Type B pancreatic cell (in vitro differentiated cells): ENCODE measurements around the gene PINLYP. TPM values are rescaled to one million over a fixed set of nuclear protein-coding genes. Genes with fewer than 3 reads are reported as not detected.

Source experiments
- DNase-seq: peaks from one replicate; pipeline ENCODE4 v3.0.0; 2021; ENCODE audit warnings: mixed read lengths; ENCODE audit not compliant: unreplicated experiment; ENCODE audit errors: extremely low spot score
- H3K27ac Mint-ChIP-seq: 2 replicates; pipeline ENCODE4 v1.8.0; 2021; ENCODE audit warnings: mild to moderate bottlenecking, mixed read lengths
- H3K27me3 Mint-ChIP-seq: 2 replicates; pipeline ENCODE4 v1.8.0; 2021; ENCODE audit warnings: mixed read lengths
- H3K36me3 Mint-ChIP-seq: 2 replicates; pipeline ENCODE4 v1.8.0; 2021; ENCODE audit warnings: mixed read lengths
- H3K4me1 Mint-ChIP-seq: one replicate; pipeline ENCODE4 v1.8.0; 2021; ENCODE audit warnings: mixed read lengths; ENCODE audit not compliant: unreplicated experiment
- H3K4me3 Mint-ChIP-seq: 2 replicates; pipeline ENCODE4 v1.8.0; 2021; ENCODE audit warnings: mild to moderate bottlenecking, mixed read lengths
- H3K9me3 Mint-ChIP-seq: 2 replicates; pipeline ENCODE4 v1.8.0; 2021; ENCODE audit warnings: mixed read lengths
- total RNA-seq: library from RNA; stranded (reverse); gene quantifications from 2 replicates; pipeline ENCODE4 v1.2.1, GENCODE V29; 2021; ENCODE audit warnings: low replicate concordance
- TF ChIP-seq, protein P1 (sequence below): fragments of 200-600 bp; sonication (generic); conservative IDR thresholded peaks from 2 replicates; pipeline ENCODE4 v1.5.0; 2021; ENCODE audit warnings: antibody characterized with exemption, mild to moderate bottlenecking

The PINLYP gene
- total RNA-seq, 1 donor from 2014 or later, result 6.0 TPM

GRCh38 chr19:43538922-43539321, 36.7 kb upstream of the PINLYP start:
- Mint-ChIP-seq H3K36me3 (peaks cover 41% of the 10 kb centered on the region), H3K4me1 (peaks cover 4% of the 10 kb centered on the region)
- no peak for DNase-seq

DNA sequence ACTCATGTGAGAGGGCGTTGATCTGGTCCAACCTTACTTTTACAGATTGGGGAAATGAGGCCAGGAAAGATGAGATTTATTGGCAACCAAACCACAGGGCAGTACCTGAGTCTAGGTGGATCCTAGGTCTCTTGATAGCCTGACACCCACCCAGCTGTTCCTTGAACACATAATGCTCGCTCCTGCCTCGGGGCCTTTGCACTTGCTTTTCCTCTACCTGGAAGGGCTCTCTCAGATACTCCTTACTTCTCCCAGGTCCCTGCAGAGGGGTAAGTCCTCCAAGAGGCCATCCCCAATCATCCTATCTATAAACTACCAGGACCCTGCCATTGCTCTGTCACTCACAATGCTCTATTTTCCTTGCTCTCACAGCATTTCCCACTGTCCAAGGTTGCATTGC, 35.2 kb upstream of the PINLYP start:
- Mint-ChIP-seq H3K4me3 (no peak overlapping the region), H3K4me1 (peaks cover 2% of the 10 kb centered on the region), H3K36me3 (peaks cover 41% of the 10 kb centered on the region), H3K9me3 (peaks cover 5% of the 10 kb centered on the region), H3K27me3 (no peaks in the 10 kb centered on the region), H3K27ac (no peak overlapping the region)
- TF ChIP-seq, protein P1, sequence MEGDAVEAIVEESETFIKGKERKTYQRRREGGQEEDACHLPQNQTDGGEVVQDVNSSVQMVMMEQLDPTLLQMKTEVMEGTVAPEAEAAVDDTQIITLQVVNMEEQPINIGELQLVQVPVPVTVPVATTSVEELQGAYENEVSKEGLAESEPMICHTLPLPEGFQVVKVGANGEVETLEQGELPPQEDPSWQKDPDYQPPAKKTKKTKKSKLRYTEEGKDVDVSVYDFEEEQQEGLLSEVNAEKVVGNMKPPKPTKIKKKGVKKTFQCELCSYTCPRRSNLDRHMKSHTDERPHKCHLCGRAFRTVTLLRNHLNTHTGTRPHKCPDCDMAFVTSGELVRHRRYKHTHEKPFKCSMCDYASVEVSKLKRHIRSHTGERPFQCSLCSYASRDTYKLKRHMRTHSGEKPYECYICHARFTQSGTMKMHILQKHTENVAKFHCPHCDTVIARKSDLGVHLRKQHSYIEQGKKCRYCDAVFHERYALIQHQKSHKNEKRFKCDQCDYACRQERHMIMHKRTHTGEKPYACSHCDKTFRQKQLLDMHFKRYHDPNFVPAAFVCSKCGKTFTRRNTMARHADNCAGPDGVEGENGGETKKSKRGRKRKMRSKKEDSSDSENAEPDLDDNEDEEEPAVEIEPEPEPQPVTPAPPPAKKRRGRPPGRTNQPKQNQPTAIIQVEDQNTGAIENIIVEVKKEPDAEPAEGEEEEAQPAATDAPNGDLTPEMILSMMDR, result no peak
- no peak for DNase-seq

More at GRCh38 chr19:43538922-43539321, 36.7 kb upstream of the PINLYP start:
- Mint-ChIP-seq H3K27ac (no peak overlapping the region), H3K9me3 (peaks cover 5% of the 10 kb centered on the region), H3K27me3 (no peaks in the 10 kb centered on the region), H3K4me3 (no peak overlapping the region)
- TF ChIP-seq, protein P1, result no peak

DNA sequence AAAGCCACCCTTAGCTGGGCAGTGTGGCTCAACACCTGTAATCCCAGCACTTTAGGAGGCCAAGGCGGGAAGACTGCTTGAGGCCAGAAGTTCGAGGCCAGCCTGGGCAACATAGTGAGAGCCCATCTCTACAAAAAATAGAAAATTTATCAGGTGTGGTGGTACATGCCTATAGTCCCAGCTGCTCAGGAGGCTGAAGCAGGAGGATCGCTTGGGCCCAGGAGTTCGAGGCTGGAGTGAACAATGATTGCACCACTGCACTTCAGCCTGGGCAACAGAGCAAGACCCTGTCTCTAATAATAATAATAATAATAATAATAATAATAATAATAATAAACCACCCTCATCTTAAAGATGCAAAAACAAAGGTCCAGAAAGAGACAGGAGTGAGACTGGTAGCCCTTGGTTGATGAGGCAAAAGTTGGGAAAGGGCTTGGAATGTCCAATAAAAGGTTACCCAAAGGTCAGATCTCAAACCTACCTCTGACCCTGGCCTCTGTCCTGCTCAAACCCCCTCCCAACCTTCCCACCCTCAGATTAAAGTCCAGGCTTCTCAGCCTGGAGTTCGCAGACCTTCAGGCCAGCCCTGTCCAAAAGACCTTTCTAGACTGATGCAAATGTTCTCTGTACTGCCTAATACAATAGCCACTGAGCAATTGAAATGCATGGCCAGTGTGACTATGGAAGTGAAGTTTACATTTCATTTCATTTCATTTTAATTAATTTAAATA, 33.5 kb upstream of the PINLYP start:
- TF ChIP-seq, protein P1, result no peak
- no peak for DNase-seq
- Mint-ChIP-seq H3K4me3 (no peak overlapping the region), H3K9me3 (peaks cover 5% of the 10 kb centered on the region), H3K27ac (no peak overlapping the region), H3K4me1 (no peaks in the 10 kb centered on the region), H3K36me3 (peaks cover 36% of the 10 kb centered on the region), H3K27me3 (no peaks in the 10 kb centered on the region)

DNA sequence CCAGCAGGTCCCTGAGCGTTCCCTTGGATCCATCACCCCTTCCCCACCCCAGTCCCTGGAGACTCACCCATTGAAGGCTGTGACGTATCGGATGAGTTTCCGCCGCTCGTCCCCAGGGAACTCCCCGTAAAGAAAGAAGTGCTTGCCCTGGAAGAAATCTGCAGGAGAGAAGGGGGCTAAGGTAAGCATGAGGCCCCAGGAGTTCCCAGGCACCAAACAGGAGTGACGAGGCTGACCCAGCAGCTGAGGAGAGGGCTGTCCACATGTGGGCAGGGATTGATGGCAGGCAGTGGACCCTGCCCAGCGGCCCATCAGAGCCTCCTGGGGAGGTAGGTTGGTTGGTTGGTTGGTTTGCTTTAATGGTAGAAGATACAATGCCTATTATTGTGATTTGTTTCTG, 31.5 kb upstream of the PINLYP start:
- TF ChIP-seq, protein P1, result no peak
- Mint-ChIP-seq H3K27ac (no peak overlapping the region), H3K4me3 (no peak overlapping the region)

GRCh38 chr19:43545276-43545675, 30.3 kb upstream of the PINLYP start:
- peaks cover 18% of the 10 kb centered on the region for H3K36me3 Mint-ChIP-seq
- DNase-seq, result no peak
- no peaks in the 10 kb centered on the region for H3K4me1 Mint-ChIP-seq
- H3K9me3 Mint-ChIP-seq, result no peaks in the 10 kb centered on the region
- no peaks in the 10 kb centered on the region for H3K27me3 Mint-ChIP-seq
- TF ChIP-seq, protein P1, result no peak
- H3K27ac Mint-ChIP-seq, result no peak overlapping the region
- no peak overlapping the region for H3K4me3 Mint-ChIP-seq

More for the DNA sequence above, 31.5 kb upstream of the PINLYP start:
- Mint-ChIP-seq H3K9me3 (peaks cover 3% of the 10 kb centered on the region), H3K36me3 (peaks cover 27% of the 10 kb centered on the region), H3K27me3 (no peaks in the 10 kb centered on the region), H3K4me1 (no peaks in the 10 kb centered on the region)
- no peak for DNase-seq
